Activated T-cell treated with anti-CD3 and anti-CD28 coated beads, Interleukin-2, amount 50 U/mL, for 1 hour (primary cell): ENCODE data around the gene LRP10.

Source experiments
- DNase-seq: peaks from one replicate; pipeline ENCODE4 v3.0.0-alpha.2; 2020

LRP10 gene

DNA sequence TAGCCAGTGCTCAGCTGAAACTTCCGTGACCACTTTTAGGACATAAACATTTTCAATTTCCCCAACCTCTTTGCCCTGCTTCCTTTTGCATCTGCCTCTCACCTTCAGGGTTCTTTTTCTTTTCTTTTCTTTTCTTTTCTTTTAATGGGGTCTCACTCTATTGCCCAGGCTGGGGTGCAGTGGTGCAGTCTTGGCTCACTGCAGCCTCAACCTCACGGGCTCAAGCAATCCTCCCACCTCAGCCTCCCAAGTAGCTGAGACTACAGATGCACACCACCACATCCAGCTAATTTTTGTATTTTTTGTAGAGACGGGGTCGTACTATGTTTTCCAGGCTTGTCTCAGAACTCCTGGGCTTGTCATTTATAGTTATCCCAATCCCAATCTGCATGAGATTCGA, 4.7 kb upstream of the LRP10 start:
- no peak for DNase-seq

DNA sequence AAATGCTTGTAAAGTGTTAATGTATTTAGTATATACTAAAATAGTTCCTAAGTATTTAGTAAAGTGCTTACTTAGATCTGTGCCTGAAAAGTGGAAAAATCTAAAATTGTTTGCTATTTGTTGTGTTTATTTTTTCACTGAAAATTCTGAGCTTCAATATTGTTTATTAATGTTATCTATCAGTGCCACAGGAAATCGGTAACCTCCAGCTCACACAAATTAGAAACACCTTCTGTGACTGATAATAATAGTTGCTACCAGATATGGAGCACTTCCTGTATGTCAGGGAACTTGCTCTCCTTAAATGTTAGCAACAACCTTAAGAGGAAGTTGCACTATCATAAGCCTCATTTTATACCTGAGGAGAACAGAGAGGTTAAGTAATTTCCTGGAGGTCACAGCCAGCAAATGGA, 723 bp upstream of the LRP10 start:
- no peak for DNase-seq

DNA sequence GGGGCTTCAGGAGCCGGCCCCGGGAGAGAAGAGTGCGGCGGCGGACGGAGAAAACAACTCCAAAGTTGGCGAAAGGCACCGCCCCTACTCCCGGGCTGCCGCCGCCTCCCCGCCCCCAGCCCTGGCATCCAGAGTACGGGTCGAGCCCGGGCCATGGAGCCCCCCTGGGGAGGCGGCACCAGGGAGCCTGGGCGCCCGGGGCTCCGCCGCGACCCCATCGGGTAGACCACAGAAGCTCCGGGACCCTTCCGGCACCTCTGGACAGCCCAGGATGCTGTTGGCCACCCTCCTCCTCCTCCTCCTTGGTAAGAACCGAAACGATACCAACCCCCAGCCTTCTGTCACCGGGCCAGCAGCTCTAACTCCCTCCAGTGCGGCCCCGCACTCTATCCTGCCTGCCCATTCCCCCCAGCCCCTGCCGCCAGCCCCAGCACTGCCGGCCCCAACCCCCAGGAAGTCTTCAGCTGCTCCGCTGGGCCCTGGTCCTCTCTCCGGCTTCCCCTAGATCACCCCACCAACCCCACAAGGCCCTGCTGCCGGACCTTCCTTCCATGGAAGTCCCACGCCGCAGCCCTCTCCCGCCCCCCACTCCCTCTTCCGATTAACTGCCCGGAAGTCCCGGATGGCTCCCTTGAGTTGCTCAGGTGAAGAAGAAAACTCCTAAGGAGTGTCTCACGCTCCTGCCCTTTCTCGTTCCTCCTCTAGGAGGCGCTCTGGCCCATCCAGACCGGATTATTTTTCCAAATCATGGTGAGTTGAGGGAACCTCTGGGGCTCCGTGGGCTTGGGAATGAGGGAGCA, 693 bp downstream of the LRP10 start:
- DNase-seq: peak; percentile 77

DNA sequence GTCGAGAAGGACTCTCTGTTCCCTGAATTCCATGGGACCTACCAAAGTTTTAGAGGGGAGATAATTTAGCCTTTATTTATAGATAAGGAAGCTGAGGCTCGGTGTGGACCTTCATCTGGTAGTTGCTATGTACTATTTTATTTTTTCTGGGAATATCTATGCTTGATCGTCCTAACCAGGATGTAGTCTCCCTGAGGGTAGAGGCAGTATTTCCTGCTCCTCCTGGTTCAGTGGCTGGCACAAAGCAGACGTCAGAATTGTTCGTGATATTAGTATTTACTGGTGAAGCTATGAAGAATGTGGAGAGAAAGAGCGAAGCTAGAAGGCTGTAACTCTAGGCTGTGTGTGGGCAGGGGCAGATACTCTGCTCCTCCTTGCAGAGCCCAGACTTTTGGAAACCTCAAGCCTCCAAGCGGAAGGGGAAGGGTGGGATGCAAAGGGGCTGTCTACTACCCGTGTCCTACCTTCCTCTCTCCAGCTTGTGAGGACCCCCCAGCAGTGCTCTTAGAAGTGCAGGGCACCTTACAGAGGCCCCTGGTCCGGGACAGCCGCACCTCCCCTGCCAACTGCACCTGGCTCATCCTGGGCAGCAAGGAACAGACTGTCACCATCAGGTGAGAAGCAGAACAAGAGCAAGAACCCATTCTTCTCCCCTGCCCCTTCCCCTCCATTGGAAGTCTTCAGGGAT, 1.4 kb downstream of the LRP10 start:
- no peak for DNase-seq

DNA sequence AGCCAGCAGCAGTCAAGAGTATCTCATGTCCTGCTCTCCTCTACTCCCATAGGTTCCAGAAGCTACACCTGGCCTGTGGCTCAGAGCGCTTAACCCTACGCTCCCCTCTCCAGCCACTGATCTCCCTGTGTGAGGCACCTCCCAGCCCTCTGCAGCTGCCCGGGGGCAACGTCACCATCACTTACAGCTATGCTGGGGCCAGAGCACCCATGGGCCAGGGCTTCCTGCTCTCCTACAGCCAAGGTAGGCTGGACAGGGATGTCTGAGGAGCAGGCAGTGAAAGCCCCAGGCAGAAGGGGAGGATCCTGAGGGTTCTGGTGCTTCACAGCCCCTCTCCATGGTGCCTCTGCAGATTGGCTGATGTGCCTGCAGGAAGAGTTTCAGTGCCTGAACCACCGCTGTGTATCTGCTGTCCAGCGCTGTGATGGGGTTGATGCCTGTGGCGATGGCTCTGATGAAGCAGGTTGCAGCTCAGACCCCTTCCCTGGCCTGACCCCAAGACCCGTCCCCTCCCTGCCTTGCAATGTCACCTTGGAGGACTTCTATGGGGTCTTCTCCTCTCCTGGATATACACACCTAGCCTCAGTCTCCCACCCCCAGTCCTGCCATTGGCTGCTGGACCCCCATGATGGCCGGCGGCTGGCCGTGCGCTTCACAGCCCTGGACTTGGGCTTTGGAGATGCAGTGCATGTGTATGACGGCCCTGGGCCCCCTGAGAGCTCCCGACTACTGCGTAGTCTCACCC, 3.6 kb downstream of the LRP10 start:
- no peak for DNase-seq

DNA sequence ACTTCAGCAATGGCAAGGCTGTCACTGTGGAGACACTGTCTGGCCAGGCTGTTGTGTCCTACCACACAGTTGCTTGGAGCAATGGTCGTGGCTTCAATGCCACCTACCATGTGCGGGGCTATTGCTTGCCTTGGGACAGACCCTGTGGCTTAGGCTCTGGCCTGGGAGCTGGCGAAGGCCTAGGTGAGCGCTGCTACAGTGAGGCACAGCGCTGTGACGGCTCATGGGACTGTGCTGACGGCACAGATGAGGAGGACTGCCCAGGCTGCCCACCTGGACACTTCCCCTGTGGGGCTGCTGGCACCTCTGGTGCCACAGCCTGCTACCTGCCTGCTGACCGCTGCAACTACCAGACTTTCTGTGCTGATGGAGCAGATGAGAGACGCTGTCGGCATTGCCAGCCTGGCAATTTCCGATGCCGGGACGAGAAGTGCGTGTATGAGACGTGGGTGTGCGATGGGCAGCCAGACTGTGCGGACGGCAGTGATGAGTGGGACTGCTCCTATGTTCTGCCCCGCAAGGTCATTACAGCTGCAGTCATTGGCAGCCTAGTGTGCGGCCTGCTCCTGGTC, 4.3 kb downstream of the LRP10 start:
- DNase-seq: no peak

DNA sequence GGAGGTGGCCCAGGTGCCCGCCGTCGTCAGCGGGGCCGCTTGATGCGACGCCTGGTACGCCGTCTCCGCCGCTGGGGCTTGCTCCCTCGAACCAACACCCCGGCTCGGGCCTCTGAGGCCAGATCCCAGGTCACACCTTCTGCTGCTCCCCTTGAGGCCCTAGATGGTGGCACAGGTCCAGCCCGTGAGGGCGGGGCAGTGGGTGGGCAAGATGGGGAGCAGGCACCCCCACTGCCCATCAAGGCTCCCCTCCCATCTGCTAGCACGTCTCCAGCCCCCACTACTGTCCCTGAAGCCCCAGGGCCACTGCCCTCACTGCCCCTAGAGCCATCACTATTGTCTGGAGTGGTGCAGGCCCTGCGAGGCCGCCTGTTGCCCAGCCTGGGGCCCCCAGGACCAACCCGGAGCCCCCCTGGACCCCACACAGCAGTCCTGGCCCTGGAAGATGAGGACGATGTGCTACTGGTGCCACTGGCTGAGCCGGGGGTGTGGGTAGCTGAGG, 5.5 kb downstream of the LRP10 start:
- DNase-seq: no peak

DNA sequence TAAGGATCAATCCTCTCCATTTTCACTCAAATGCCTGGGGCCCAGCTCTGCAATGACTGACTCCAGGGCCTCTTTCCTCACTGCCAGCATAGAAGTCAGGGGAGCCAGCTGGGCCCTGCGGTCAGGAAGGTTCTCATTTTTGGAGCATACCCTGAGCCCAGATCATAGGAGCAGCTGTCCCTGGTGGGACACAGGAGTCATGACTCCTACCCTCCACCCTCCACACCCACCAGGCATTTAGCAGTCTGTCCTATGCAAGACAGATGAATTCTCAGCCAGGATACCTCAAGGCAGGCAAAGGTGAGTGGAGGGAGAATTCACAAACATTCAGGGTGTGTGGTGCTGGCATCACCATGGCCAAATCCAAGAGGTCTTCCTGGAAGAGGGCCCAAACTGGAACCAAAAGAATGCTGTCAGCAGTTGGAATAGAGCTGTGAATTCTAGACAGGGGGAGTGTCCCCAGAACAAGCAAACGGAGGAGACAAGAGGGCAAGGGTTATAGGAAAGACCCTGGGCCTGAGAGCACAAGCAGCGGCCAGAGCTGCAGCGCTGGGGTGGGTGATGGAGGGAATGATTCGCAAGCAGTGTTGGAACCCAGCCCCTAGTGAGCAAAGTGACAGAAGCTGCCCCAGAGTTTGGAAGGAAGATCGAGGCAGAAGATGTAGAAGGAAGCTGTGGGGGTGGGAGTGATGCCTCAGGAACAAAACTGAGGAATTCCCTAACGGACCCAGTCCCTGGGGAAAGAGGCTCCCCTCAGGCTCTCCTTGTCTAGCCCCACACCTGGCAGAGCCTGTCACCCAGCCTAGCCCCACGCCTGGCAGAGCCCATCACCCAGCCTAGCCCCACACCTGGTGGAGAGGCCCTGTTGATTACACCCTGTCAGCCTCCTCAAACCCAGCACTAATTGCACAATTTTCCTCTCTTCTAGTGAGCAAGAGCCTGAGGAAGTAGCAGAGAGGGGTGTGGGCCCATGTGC, 7.0 kb downstream of the LRP10 start:
- DNase-seq: no peak

DNA sequence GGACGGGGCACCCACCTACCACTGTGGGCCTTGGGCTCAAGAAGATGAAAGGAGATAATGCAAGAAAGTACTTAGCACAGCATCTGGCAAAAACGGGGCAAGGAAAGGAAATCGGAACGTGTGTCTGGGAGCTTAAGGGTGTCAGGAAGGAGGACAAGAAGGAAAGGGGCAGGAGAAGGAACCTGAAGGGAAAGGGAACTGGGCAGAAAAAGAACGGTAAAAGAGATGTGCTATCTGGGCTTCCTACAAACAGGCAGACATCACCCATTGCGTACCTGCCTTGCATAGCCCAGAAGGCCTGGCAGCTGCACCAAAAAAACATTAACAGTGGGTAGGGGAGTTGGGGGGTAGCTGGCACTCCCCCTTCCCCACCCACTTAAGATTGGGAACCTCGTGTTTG, 10.5 kb downstream of the LRP10 start:
- DNase-seq: no peak

DNA sequence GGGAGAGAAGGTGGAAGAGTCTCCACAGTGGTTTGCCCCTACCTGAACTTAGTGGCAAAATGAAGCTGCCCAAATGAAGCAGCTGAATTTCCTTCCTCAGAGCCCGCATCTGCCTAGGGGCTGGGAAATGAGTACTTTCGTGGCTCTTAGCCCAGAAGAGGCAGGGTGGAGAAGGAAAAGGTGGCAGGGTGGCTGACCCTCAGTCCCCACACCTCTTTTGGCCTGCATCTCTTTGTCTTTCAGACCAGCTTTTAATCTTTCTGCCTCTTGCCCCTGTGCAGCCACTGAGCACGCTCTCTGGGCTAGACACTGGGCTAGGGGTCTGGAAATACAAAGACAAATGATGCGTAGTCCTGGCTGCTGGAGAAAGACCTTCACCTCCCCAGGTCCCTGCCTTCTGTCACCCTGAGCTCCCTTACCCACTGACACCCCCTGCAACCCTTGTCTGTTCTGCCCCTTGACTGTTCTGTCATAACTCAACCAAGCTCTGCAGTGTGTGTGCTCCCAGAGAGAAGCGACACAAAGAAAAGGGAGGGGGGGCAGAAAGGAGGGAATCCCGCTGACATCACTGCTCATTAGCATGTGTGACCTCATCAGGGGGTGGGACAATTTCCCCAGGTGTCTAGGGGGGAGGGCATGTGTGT, 11.1 kb downstream of the LRP10 start:
- peak; percentile 48 for DNase-seq

DNA sequence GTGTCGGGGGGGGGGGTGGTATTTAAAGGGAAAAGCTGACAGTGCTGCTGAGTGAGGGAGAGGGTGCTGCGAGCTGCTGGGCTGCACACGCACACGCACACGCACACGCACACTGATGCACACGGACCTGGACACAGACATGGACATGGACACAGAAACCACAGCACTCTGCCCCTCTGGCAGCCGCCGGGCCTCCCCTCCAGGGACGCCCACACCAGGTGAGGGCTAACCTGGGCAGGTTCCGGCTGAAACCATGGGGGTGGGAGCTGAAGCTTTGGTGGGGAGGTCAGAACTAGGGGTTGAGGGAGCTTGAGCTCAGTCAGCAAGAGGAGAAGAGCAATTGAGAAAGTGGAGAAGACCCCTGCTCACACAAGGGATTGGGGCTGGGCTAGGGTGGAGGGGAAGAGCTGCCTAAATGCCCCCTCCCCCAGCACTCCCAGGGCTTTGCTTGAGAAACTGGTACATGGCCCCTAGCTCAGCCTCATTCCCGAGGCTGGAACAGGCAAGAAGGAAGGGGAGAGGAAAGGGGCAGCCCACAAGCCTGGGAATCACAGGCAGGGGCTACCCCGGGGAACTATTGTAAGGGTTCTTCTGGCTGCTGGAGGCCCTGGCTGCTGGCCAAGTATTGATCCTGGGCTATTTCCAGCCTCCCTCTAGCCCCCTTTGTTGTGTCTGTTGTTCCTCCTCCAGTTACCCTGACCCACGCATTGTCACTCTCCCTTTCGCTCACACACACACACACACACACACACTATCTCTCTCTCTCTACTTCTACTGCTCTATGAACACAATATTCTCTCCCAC, 11.8 kb downstream of the LRP10 start, which contains the start of gene REM2:
REM2 (plus strand) TSS at position 50 of the 804 bp plus-strand sequence; CDS start at position 116, 66 bp downstream.
- no peak for DNase-seq

DNA sequence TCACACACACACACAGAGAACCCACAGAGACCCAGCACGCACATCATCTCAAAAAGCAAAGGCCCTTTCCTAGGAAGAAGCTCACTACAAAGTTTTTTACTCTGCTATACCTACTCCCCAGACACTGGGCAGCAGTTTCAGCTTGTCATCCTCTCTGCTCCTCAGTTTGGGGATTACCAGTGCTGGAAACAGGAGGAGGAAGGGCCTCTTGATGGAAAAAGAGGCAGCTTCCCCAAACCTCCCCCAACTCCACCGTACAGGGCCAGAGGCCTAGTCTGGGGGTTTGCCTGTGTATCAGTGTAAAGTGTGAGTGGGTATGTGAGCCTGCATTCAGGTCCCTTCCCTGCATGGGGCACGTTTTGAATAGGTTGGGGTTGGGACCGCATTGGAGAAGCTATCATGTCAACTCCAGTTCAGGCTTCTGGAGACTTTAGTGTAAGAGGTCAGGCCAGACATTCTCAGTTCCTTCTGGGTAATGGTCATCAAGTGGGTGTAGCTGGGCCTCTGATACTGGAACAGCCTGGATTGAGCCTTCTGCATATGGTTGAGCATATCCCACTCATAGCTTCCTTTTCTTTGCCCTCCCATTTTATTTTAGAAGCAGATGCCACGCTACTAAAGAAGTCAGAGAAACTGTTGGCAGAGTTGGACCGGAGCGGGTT, 12.7 kb downstream of the LRP10 start:
- DNase-seq: no peak

DNA sequence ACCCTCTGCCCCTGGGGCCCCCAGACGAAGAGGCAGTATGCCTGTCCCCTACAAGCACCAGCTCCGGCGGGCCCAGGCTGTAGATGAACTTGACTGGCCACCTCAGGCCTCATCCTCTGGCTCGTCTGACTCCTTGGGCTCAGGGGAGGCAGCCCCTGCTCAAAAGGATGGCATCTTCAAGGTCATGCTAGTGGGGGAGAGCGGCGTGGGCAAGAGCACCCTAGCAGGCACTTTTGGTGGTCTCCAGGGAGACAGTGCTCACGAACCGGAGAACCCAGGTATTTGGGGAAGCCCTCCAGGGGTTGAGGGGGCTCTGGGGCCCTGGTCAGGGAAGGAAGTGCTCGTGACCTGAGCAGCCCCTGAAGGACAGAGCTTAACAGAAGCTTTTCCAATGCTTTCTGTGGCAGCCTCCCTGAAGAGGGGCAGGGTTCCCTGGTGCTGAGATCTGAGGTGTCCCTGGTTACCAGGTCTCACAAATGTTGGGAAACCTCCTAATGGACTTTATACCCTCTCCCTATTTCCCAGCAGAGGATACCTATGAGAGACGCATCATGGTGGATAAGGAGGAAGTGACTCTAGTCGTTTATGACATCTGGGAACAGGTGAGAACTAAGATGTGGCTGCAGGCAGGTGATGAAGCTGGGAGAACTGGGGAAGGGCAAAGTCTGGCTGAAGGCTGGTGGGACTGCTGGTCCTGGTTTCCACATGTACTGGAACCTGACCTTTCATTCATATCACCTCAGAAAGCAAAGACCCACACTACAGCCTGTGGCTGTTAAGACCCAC, 13.4 kb downstream of the LRP10 start:
- DNase-seq: no peak

DNA sequence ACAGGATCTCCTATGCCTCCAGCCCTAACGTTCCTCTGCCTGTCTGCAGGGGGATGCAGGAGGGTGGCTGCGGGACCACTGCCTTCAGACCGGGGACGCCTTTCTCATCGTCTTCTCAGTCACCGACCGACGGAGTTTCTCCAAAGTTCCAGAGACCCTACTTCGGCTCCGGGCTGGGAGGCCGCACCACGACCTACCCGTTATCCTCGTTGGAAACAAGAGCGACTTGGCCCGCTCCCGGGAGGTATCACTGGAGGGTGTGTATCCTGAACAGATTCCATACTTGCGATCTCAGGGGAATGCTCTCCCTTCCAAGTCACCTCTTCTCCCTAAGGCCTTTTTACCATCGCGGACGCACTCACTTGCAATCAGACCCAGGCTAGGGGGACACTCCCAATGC, 14.4 kb downstream of the LRP10 start:
- no peak for DNase-seq

DNA sequence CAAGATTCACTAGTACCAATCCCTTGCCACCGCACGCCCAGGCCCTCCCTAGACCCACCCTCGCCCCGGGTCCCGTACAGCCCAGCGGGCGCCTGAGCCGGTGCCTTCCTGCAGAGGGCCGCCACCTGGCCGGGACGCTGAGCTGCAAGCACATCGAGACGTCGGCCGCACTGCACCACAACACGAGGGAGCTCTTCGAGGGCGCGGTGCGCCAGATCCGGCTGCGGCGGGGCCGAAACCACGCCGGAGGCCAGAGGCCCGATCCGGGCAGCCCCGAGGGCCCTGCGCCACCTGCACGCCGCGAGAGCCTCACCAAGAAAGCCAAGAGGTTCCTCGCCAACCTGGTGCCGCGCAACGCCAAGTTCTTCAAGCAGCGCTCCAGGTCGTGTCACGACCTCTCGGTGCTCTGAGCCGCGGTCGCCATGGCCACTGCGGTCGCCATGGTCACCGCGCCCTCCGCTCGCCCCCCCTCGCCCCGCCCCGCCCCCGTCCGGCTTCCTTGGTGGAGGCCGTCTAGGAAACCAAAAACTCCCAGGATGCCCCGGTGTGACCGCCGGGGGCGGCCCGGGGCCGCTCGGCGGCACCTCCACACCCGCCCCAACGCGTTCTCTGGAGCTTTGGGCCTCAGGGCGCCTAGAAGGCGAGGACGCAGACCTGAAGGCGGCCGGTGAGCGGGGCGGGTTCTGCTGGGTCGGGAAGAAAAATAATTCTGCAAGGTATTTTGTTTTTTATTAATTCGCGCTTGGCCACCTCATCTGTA, 15.1 kb downstream of the LRP10 start:
- peak; percentile 73 for DNase-seq

DNA sequence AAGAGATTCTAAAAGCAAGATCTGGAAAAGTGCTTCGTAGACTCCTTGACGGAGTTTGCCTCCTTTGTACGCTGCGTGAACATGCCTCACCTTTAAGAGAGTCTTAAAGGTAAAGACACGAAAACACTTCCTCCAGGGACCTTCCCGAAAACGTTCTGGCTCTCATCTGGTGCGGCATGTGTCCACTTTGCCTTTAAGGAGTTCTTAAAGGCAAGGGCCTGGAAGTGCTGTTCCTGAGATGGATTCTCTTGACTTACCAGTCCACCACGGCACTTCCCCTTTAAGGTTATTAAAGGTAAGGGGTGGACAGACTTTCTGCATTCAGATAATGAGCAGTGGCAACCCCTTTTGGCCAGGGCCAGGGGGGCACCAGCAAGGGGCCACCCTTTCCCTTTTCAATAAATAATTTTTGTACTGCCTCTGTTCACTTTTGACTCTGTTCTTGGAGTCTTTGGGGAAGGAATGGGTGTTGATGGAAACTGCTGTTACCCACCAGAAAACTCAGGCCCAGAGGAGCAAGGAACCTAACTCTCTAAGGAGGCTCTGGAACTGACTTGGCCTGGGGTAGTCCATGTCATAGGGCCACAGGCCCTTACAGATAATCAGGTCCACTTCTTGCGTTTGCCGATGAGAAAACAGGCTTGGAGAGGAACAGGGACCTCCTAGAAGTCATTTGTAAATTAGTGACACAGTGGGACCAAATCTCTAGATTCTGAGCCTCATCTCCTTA, 15.9 kb downstream of the LRP10 start:
- no peak for DNase-seq

DNA sequence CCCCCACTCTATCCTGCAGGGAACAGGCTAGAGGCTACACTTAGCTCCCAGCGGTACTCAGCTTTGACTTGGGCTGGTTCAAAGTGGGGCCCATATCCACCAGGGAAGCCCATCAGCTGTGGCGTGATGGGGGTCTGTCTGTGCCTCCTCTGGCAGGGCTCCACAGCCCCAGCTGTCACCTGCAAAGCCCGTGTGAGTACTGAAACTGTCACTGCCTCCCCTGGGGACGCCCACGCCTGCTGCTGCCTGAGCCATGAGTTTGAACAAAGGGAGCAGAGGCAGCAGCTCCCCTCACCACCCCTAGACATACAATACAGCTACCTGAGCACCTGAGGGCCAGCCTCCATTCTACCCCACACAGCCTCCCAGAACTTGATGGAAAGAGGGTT, 16.4 kb downstream of the LRP10 start:
- DNase-seq: peak; percentile 46

DNA sequence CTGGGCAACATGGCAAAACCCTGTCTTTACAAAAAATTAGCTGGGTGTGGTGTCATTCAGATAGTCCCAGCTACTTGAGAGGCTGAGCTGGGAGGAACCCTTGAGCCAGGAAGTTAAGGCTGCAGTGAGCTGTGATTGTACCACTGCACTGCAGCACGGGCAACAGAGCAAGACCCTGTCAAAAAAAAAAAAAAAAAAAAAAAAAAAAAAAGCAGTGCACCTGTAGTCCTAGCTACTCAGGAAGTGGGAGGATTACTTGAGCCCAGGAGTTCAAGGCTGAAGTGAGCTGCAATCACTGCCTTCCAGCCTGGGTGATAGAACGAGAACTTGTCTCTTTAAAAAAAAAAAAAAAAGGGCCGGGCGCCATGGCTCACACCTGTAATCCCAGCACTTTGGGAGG, 17.1 kb downstream of the LRP10 start:
- DNase-seq: no peak
